KOPT-K1 (cell line): Measurements from ENCODE around the gene PCDHA11.
"Not testable (repeated sequence)": the region's sequence is repeated elsewhere in the genome, so short reads cannot be mapped to it uniquely, and the experiment has no call there.

Experiments used
- H3K27ac ChIP-seq: fragments of 200-600 bp; sonication (generic); 2 replicates; pipeline ENCODE4 v1.5.1; 2016; ENCODE audit warnings: antibody characterized with exemption, mild to moderate bottlenecking, low read depth, low read length; ENCODE audit not compliant: poor library complexity, severe bottlenecking
- H3K36me3 ChIP-seq: fragments of 200-600 bp; sonication (generic); 2 replicates; pipeline ENCODE4 v1.5.1; 2017; ENCODE audit warnings: antibody characterized with exemption, mild to moderate bottlenecking, low read length, moderate library complexity; ENCODE audit not compliant: insufficient read depth
- H3K9me3 ChIP-seq: fragments of 200-600 bp; sonication (generic); 2 replicates; pipeline ENCODE4 v1.5.1; 2017; ENCODE audit warnings: antibody characterized with exemption, low read length, mild to moderate bottlenecking; ENCODE audit not compliant: insufficient read depth, poor library complexity, severe bottlenecking

Gene PCDHA11

DNA sequence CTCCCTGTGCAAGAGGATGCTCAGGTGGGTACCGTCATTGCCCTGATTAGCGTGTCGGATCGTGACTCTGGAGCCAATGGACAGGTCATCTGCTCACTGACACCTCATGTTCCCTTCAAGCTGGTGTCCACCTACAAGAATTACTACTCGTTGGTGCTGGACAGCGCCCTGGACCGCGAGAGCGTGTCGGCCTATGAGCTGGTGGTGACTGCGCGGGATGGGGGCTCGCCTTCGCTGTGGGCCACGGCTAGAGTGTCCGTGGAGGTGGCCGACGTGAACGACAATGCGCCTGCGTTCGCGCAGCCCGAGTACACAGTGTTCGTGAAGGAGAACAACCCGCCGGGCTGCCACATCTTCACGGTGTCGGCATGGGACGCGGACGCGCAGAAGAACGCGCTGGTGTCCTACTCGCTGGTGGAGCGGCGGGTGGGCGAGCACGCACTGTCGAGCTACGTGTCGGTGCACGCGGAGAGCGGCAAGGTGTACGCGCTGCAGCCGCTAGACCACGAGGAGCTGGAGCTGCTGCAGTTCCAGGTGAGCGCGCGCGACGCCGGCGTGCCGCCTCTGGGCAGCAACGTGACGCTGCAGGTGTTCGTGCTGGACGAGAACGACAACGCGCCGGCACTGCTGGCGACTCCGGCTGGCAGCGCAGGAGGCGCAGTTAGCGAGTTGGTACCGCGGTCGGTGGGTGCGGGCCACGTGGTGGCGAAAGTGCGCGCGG is 7.9 kb downstream of the PCDHA11 start:
- H3K36me3 ChIP-seq, H3K27ac ChIP-seq, H3K9me3 ChIP-seq: not testable (repeated sequence)

DNA sequence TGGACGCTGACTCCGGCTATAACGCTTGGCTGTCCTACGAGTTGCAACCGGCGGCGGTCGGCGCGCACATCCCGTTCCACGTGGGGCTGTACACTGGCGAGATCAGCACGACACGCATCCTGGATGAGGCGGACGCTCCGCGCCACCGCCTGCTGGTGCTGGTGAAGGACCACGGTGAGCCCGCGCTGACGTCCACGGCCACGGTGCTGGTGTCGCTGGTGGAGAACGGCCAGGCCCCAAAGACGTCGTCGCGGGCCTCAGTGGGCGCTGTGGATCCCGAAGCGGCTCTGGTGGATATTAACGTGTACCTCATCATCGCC is 8.5 kb downstream of the PCDHA11 start:
- Histone ChIP-seq H3K27ac (no peak overlapping the region), H3K36me3 (no peaks in the 10 kb centered on the region), H3K9me3 (no peaks in the 10 kb centered on the region)

DNA sequence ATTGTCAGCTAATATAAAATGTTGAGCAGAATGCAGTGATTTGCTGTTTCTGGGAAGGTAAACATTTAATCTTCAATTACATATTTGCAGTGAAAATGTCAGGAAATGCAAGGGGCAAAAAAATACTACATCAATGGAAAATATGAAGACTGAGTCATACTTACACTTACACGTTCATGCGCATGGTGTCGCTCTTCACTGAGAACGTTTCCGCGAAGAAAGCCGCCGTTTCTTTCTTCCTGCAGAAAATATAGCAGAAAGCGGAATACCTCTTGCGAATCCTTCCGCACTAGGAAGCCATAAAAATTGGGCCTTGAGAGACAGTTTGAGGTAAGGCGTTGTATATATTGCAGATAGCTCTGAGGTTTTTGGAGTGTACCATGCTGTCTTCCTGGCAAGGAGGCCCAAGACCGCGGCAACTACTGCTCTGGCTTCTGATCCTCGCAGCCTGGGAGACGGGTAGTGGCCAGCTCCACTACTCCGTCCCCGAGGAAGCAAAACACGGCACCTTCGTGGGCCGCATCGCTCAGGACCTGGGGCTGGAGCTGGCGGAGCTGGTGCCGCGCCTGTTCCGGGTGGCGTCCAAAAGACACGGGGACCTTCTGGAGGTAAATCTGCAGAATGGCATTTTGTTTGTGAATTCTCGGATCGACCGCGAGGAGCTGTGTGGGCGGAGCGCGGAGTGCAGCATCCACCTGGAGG is 13.3 kb downstream of the PCDHA11 start, which contains the start of gene PCDHA13:
TSS of gene PCDHA13 (plus strand) at position 236 of the 702 bp plus-strand sequence. CDS start at position 381, 145 bp downstream.
- no peak within 1 kb of the TSS for H3K27ac ChIP-seq

DNA sequence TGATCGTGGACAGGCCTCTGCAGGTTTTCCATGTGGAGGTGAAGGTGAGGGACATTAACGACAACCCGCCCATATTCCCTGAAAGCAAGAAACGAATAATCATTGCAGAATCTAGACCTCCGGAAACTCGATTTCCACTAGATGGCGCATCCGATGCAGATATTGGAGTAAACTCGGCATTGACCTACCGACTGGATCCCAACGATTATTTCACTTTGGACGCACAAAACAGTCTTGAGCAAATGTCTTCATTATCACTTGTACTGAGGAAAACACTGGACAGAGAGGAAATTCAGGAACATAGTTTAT is 13.8 kb downstream of the PCDHA11 start:
- no peaks in the 10 kb centered on the region for H3K9me3 ChIP-seq
- no peaks in the 10 kb centered on the region for H3K36me3 ChIP-seq
- H3K27ac ChIP-seq, result no peak overlapping the region

More for the DNA sequence above, 13.3 kb downstream of the PCDHA11 start, which contains the start of gene PCDHA13:
- Histone ChIP-seq H3K36me3 (no peaks in the 10 kb centered on the region), H3K9me3 (no peaks in the 10 kb centered on the region)

DNA sequence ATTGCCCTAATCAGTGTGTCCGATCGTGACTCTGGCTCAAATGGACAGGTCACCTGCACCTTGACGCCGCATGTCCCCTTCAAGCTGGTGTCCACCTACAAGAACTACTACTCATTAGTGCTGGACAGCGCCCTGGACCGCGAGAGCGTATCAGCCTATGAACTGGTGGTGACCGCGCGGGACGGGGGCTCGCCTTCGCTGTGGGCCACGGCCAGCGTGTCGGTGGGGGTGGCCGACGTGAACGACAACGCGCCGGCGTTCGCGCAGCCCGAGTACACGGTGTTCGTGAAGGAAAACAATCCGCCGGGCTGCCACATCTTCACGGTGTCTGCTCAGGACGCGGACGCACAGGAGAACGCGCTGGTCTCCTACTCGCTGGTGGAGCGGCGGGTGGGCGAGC is 14.6 kb downstream of the PCDHA11 start:
- Histone ChIP-seq H3K36me3 (no peaks in the 10 kb centered on the region), H3K27ac (no peak overlapping the region), H3K9me3 (no peaks in the 10 kb centered on the region)

DNA sequence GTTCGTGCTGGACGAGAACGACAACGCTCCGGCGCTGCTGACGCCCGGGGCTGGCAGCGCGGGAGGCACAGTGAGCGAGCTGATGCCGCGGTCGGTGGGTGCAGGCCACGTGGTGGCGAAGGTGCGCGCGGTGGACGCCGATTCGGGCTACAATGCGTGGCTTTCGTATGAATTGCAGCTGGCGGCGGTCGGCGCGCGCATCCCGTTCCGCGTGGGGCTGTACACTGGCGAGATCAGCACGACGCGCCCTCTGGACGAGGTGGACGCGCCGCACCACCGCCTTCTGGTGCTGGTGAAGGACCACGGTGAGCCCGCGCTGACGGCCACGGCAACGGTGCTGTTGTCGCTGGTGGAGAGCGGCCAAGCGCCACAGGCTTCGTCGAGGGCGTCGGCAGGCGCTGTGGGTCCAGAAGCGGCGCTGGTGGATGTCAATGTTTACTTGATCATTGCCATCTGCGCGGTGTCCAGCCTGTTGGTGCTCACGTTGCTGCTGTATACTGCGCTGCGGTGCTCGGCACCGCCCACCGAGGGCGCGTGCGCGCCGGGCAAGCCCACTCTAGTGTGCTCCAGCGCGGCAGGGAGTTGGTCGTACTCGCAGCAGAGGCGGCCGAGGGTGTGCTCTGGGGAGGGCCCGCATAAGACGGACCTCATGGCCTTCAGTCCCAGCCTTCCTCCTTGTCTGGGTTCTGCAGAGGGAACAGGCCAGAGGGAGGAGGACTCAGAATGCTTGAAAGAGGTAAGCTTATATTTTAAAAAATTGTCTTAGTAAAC is 15.4 kb downstream of the PCDHA11 start:
- no peaks in the 10 kb centered on the region for H3K9me3 ChIP-seq
- no peak overlapping the region for H3K27ac ChIP-seq
- H3K36me3 ChIP-seq, result no peaks in the 10 kb centered on the region

DNA sequence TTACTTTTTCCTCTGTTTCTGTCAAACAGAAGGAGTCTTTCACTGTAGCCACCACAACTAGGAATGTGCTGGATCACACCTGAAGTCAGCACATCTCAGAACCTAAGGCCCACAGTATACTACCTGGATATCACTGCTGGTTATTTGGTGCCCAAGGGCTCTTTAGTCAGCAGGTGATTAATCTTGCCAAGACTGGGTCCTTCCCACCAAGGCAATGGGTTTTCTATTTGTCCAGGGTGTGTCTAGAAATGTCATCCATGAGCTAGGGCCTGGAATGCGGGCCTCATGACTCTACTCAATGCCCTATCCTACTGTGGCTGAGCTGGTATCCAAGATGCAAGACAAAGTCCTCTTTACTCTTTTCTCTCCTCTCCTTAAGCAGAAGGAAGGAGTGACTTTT is 47.6 kb downstream of the PCDHA11 start:
- Histone ChIP-seq H3K27ac (no peak overlapping the region), H3K36me3 (no peaks in the 10 kb centered on the region), H3K9me3 (no peaks in the 10 kb centered on the region)
